ENCODE results near the gene RSPH9.

RSPH9 gene

GRCh38 chr6:43714311-43715055, 69.6 kb downstream of the RSPH9 start:
- peak; percentile 70 for DNase-seq

GRCh38 chr6:43715056-43715788, 70.4 kb downstream of the RSPH9 start:
- no peak for DNase-seq

GRCh38 chr6:43716099-43716498, 71.3 kb downstream of the RSPH9 start:
- peak; percentile 93 for DNase-seq

- no peak for DNase-seq
These were observed 72.6 kb downstream of the RSPH9 start for GRCh38 chr6:43717389-43717788.

GRCh38 chr6:43717822-43718221, 73.0 kb downstream of the RSPH9 start:
- no peak for DNase-seq

- no peak for DNase-seq
These were observed 73.7 kb downstream of the RSPH9 start for GRCh38 chr6:43718387-43719105.

GRCh38 chr6:43719511-43719910, 74.7 kb downstream of the RSPH9 start:
- no peak for DNase-seq

- DNase-seq = no peak
These were observed 76.2 kb downstream of the RSPH9 start for GRCh38 chr6:43720999-43721398.

Data from right forelimb (tissue), 1 donor.